ENCODE results near the gene HIPK4.

Gene HIPK4

DNA sequence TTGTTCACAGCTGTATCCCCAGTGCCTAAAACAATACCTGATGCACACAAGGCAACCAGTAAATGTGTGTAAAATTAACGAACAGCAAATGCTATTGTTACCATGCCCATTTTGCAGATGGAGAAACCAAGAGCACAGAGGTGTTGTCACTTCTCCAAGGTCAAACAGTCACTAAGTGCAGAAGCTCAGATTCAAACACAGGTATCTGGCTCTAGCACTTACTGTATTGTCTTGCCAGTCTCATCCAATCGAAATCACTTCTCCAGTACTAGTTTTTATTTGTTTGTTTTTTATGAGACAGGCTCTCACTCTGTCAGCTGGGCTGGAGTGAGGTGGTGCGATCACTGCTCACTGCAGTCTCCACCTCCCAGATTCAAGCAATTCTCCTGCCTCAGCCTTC lies 27.8 kb downstream of the HIPK4 start:
- TF ChIP-seq, protein P1, sequence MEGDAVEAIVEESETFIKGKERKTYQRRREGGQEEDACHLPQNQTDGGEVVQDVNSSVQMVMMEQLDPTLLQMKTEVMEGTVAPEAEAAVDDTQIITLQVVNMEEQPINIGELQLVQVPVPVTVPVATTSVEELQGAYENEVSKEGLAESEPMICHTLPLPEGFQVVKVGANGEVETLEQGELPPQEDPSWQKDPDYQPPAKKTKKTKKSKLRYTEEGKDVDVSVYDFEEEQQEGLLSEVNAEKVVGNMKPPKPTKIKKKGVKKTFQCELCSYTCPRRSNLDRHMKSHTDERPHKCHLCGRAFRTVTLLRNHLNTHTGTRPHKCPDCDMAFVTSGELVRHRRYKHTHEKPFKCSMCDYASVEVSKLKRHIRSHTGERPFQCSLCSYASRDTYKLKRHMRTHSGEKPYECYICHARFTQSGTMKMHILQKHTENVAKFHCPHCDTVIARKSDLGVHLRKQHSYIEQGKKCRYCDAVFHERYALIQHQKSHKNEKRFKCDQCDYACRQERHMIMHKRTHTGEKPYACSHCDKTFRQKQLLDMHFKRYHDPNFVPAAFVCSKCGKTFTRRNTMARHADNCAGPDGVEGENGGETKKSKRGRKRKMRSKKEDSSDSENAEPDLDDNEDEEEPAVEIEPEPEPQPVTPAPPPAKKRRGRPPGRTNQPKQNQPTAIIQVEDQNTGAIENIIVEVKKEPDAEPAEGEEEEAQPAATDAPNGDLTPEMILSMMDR (IDR thresholded peaks at IDR 0.05; ENCODE audit: borderline replicate concordance, insufficient read depth, low read depth, low read length): no peak
- no peak overlapping the region for H3K4me3 ChIP-seq (ENCODE audit: low read depth, low read length)

DNA sequence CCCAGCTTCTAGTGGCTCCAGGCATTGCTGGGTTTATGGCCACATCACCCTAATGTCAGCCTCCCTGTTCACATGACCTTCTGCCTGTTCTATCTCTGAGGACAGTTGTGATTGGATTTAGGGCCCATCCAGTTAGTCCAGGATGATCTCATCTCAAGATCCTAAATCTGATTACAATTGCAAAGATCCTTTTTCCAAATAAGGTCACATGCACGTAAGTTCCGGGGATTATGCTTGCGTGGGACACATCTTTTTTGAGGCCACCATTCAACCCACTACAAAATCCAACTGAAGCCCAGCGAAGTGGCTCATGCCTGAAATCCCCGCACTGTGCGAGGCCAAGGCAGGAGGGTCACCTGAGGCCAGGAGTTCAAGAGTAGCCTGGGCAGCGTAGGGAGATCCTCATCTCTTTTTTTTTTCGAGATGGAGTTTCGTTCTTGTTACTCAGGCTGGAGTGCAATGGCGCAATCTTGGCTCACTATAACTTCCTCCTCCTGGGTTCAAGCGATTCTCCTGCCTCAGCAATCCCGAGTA lies 29.2 kb downstream of the HIPK4 start:
- TF ChIP-seq, protein P1 (IDR thresholded peaks at IDR 0.05; ENCODE audit: borderline replicate concordance, insufficient read depth, low read depth, low read length): no peak
- no peak overlapping the region for H3K4me3 ChIP-seq (ENCODE audit: low read depth, low read length)

DNA sequence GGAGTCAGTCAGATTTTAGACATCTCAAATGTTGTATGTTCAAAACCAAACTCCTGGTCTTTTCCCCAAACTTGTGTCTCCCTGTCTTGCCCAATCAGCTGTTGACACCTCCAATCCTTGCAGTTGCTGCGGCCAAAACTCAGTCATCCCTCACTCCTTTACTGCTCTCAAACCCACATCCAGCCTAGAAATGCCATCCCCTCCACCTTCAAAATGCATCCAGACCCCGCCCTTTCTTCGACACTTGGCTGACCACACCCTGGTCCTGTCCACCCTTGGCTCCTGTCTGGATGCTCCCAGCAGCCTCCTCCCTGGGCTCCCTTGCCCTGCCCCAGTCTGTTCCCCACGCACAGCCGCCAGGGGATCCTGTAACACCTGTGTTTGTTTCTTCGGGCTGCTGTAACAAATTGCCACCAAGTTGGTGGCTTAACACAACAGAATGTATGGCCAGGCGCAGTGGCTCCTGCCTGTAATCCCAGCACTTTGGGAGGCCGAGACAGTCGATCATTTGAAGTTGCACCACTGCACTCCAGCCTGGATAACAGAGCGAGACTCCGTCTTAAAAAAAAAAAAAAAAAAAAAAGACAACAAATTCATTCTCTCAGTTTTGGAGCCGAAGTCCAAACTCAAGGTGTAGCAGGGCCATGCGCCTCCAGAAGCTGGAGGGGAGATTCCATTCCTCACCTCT lies 29.8 kb downstream of the HIPK4 start:
- H3K4me3 ChIP-seq (ENCODE audit: low read depth, low read length): no peak overlapping the region
- TF ChIP-seq, protein P1 (IDR thresholded peaks at IDR 0.05; ENCODE audit: borderline replicate concordance, insufficient read depth, low read depth, low read length): no peak

- TF ChIP-seq, protein P1 (IDR thresholded peaks at IDR 0.05; ENCODE audit: borderline replicate concordance, insufficient read depth, low read depth, low read length): no peak
These were observed 31.2 kb downstream of the HIPK4 start for GRCh38 chr19:40358773-40359172.

DNA sequence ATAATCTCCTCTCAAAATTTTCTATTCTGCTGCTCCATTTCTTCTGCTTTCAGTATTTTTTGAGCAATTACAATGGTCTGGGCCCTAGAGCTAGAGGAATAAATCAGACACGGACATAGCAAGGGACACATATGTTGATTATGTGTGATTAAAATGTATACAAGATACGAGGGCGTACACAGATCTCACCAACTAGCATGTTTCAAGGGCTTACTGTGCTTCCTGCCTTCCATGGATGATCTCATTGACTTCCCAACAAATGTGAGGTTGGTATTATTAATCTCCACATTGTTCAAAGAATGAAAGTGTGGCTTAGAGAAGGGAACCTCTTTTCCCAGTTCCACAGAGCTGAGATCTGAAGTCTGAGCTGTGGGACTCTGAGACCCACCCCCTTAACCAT lies 32.3 kb downstream of the HIPK4 start:
- H3K4me3 ChIP-seq (ENCODE audit: low read depth, low read length): no peak overlapping the region
- TF ChIP-seq, protein P1 (IDR thresholded peaks at IDR 0.05; ENCODE audit: borderline replicate concordance, insufficient read depth, low read depth, low read length): no peak

More at GRCh38 chr19:40358773-40359172, 31.2 kb downstream of the HIPK4 start:
- H3K4me3 ChIP-seq (ENCODE audit: low read depth, low read length): no peak overlapping the region

- TF ChIP-seq, protein P1 (IDR thresholded peaks at IDR 0.05; ENCODE audit: borderline replicate concordance, insufficient read depth, low read depth, low read length): no peak
- no peak overlapping the region for H3K4me3 ChIP-seq (ENCODE audit: low read depth, low read length)
These were observed 33.0 kb downstream of the HIPK4 start for GRCh38 chr19:40356681-40357595.

All from GM12875 (cell line).